HL-60 (cell line): Measurements from ENCODE around the gene PSENEN.
A peak's percentile ranks its signal among the peaks of the same experiment; 100 is the strongest.

Source experiments
- DNase-seq, 2 experiments: peaks; one replicate each; pipeline ENCODE4 v3.0.0-alpha.2; 2010 to 2020; ENCODE audit warnings: low read depth in 1 of 2, low spot score in 1 of 2
- H3K27ac ChIP-seq: fragments of 250-450 bp; sonication (Bioruptor Pico); replicated peaks from 2 replicates; pipeline ENCODE4 v1.5.1; 2020; ENCODE audit warnings: mild to moderate bottlenecking, moderate library complexity
- H3K27me3 ChIP-seq: fragments of 250-450 bp; sonication (Bioruptor Pico); 2 replicates; pipeline ENCODE4 v1.5.1; 2021; ENCODE audit warnings: mild to moderate bottlenecking, moderate library complexity; ENCODE audit not compliant: insufficient read depth, poor library complexity, severe bottlenecking
- H3K4me3 ChIP-seq: replicated peaks from 2 replicates; pipeline ENCODE4 v1.5.1; 2011; ENCODE audit warnings: mild to moderate bottlenecking, control low read depth, low read length; ENCODE audit not compliant: insufficient read depth
- GABPA ChIP-seq: IDR thresholded peaks from 2 replicates; pipeline ENCODE4 v1.6.1; 2012; ENCODE audit warnings: low read depth
- POLR2AphosphoS5 ChIP-seq: IDR thresholded peaks from 2 replicates; pipeline ENCODE4 v1.6.1; 2012; ENCODE audit warnings: low read depth
- SPI1 ChIP-seq: IDR thresholded peaks from 2 replicates; pipeline ENCODE4 v1.6.1; 2012; ENCODE audit warnings: low read depth, mild to moderate bottlenecking, borderline replicate concordance
- TF ChIP-seq, protein P1 (sequence below): IDR thresholded peaks from 2 replicates; pipeline ENCODE4 v1.6.1; 2012; ENCODE audit warnings: low read depth; ENCODE audit not compliant: insufficient replicate concordance
- TF ChIP-seq, protein P2 (sequence below): IDR thresholded peaks from one replicate; pipeline ENCODE4 v1.5.1; 2011; ENCODE audit warnings: low read length, control low read depth, inconsistent platforms; ENCODE audit not compliant: insufficient read depth

The PSENEN gene

DNA sequence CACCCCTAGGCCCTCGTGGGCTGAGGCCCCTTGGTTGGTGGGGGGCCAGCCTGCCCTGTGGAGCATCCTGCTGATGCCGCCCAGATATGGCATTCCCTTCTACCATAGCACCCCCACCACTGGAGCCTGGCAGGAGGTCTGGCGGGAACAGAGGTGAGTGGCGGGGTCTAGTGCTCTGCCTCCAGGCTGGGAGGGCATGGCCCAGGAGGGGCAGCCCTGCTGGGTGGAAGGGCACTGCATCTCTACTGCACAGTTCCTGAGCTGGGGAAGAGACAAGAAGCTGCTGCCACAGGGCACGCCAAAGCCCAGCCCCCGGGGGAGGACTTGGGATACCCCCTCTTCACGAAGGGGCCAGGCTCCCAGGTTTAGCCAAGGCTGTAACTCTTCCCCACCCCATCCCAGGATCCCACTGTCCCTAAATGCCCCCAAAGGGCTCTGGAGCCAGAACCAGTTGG is 30.1 kb upstream of the PSENEN start:
- no peak overlapping the region for H3K4me3 ChIP-seq
- no peak for DNase-seq
- TF ChIP-seq, protein P1, sequence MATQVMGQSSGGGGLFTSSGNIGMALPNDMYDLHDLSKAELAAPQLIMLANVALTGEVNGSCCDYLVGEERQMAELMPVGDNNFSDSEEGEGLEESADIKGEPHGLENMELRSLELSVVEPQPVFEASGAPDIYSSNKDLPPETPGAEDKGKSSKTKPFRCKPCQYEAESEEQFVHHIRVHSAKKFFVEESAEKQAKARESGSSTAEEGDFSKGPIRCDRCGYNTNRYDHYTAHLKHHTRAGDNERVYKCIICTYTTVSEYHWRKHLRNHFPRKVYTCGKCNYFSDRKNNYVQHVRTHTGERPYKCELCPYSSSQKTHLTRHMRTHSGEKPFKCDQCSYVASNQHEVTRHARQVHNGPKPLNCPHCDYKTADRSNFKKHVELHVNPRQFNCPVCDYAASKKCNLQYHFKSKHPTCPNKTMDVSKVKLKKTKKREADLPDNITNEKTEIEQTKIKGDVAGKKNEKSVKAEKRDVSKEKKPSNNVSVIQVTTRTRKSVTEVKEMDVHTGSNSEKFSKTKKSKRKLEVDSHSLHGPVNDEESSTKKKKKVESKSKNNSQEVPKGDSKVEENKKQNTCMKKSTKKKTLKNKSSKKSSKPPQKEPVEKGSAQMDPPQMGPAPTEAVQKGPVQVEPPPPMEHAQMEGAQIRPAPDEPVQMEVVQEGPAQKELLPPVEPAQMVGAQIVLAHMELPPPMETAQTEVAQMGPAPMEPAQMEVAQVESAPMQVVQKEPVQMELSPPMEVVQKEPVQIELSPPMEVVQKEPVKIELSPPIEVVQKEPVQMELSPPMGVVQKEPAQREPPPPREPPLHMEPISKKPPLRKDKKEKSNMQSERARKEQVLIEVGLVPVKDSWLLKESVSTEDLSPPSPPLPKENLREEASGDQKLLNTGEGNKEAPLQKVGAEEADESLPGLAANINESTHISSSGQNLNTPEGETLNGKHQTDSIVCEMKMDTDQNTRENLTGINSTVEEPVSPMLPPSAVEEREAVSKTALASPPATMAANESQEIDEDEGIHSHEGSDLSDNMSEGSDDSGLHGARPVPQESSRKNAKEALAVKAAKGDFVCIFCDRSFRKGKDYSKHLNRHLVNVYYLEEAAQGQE: no peak
- TF ChIP-seq SPI1 (no peak), GABPA (no peak), POLR2AphosphoS5 (no peak)
- TF ChIP-seq, protein P2, sequence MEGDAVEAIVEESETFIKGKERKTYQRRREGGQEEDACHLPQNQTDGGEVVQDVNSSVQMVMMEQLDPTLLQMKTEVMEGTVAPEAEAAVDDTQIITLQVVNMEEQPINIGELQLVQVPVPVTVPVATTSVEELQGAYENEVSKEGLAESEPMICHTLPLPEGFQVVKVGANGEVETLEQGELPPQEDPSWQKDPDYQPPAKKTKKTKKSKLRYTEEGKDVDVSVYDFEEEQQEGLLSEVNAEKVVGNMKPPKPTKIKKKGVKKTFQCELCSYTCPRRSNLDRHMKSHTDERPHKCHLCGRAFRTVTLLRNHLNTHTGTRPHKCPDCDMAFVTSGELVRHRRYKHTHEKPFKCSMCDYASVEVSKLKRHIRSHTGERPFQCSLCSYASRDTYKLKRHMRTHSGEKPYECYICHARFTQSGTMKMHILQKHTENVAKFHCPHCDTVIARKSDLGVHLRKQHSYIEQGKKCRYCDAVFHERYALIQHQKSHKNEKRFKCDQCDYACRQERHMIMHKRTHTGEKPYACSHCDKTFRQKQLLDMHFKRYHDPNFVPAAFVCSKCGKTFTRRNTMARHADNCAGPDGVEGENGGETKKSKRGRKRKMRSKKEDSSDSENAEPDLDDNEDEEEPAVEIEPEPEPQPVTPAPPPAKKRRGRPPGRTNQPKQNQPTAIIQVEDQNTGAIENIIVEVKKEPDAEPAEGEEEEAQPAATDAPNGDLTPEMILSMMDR: no peak

DNA sequence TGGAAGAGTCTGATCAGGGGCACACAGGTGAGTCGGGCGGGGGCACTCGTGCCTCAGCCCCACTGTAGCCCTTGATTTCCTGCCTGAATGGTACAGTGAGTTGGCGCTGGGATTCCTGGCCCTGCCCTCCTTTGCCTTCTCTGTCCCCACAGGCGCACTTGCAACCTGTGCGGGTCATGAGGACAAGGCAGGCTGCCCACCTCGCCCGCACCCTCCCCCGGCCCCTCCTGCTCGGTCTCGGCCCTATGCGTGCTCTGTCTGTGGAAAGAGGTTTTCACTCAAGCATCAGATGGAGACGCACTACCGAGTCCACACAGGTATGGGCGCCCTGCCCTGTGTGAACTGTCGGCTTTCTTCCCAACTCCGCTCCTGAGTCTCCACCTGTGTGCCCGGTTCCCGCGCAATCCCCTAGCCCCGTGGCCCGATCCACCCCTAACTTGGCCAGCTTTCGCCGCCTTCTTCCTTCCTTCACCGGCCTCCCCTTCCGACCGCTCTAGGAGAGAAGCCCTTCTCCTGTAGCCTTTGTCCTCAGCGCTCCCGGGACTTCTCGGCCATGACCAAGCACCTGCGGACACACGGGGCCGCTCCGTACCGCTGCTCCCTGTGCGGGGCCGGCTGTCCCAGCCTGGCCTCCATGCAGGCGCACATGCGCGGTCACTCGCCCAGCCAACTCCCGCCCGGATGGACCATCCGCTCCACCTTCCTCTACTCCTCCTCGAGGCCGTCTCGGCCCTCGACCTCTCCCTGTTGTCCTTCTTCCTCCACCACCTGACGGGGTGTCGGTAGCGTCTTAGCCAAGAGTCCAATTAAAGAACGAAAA is 29.3 kb upstream of the PSENEN start:
- peak overlapping the region; percentile 73 for H3K27ac ChIP-seq
- H3K4me3 ChIP-seq: peak overlapping the region; percentile 92
- no peaks in the 10 kb centered on the region for H3K27me3 ChIP-seq
- no peak for DNase-seq
- no peak for TF ChIP-seq POLR2AphosphoS5
- TF ChIP-seq, protein P1: no peak
- no peak for TF ChIP-seq SPI1
- TF ChIP-seq GABPA: no peak
- TF ChIP-seq, protein P2: no peak

More for the DNA sequence above, 30.1 kb upstream of the PSENEN start:
- Histone ChIP-seq H3K27me3 (no peaks in the 10 kb centered on the region), H3K27ac (no peak overlapping the region)

DNA sequence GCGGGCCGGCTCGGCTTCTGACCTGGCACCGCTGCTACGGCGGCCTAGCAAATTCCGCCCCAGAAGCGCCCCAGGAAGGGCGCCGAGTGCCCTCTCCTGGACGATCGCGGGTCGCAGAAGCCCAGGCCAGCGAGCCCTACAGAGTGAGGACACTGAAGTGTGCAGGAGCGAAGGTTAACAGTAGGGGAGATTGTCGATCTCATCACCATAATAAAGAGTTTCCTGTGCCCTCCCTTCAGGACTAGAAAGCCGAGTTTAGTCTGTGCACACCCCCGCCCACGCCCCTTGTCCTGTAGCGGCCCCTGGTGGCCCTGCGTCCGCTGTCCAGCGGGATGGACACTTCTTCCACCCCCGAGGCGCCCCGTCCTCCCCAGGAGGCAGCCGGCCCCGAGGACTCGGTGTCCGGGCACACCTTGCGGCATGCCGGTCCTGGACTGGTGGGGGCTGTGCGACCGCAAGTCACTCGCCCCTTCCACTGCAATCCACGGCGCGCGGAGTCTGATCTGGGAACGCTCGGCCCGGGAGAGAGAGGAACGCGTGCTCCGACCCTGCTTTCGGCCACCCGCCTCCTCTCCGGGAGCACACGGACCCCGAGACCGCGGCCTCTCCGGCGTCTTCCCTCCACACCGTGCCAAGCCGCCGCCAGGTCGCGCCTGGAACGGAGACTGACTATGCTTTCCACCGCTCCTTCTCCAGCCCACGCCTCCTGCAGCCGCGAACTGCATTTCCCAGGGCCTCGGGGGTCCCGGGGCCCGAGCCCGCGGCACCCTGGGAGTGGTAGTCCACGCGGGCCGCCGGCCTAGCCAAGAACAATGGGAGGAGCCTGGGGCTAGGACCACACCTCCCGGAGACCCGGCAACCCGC is 28.4 kb upstream of the PSENEN start:
- Histone ChIP-seq H3K27me3 (no peaks in the 10 kb centered on the region), H3K4me3 (peak overlapping the region; percentile 92), H3K27ac (peak overlapping the region; percentile 73)
- TF ChIP-seq, protein P2: peak; percentile 43
- no peak for TF ChIP-seq POLR2AphosphoS5
- peak; percentile 89 to 97 for DNase-seq
